ENCODE data around the gene TRMT112. TPM values are rescaled to one million over a fixed set of nuclear protein-coding genes. Genes with fewer than 3 reads are reported as not detected.

The TRMT112 gene
- total RNA-seq, 4 donors from 2014 or later, result 202 to 248 (median 211) TPM

DNA sequence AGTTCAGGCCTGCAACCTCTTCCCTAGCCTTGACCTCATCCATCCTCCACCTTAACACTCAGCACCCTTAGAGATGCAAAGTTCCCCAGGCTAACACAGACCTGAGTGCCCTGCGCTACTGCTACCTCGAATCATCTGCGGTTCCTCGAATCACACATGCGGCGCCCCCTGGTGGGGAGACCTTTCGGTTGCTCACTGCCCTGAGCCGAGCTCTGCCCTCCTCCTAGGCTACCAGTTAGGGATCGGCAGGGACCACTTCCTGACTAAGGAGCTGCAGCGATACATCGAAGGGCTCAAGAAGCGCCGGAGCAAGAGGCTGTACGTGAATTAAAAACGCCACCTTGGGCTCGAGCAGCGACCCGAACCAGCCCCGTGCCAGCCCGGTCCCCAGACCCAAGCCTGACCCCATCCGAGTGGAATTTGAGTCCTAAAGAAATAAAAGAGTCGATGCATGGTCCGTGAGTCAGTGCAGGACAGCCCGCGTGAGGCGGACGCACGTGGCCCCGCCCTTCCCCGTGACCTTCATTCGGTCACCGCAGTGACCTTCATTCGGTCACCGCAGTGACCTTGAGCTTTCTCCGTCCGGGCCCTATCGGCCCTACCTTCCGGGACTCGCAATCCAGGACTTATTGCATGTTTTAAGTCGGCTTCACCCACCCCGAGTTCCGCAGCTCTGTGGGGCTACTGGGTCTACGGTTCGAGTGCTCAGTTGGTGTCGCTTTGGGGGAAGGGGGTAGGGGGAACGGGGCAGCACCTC, 12.9 kb downstream of the TRMT112 start:
- H3K4me1 ChIP-seq, result peaks cover 33 to 64% (median 37%) of the 10 kb centered on the region in 3 donors
- H3K27ac ChIP-seq, result peak overlapping the region; percentile 92 to 97 (median 94)
- peaks cover 0 to 24% (median 0%) of the 10 kb centered on the region in 3 donors for H3K36me3 ChIP-seq
- WGBS, 2 donors, result 0% methylated on average over 14 to 19 of the region's 46 CpGs
- TF ChIP-seq, protein P1, sequence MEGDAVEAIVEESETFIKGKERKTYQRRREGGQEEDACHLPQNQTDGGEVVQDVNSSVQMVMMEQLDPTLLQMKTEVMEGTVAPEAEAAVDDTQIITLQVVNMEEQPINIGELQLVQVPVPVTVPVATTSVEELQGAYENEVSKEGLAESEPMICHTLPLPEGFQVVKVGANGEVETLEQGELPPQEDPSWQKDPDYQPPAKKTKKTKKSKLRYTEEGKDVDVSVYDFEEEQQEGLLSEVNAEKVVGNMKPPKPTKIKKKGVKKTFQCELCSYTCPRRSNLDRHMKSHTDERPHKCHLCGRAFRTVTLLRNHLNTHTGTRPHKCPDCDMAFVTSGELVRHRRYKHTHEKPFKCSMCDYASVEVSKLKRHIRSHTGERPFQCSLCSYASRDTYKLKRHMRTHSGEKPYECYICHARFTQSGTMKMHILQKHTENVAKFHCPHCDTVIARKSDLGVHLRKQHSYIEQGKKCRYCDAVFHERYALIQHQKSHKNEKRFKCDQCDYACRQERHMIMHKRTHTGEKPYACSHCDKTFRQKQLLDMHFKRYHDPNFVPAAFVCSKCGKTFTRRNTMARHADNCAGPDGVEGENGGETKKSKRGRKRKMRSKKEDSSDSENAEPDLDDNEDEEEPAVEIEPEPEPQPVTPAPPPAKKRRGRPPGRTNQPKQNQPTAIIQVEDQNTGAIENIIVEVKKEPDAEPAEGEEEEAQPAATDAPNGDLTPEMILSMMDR (IDR thresholded peaks at IDR 0.05), result peak; percentile 81 to 95 (median 92)
- peak in 1 of 4 donors; percentile 19 for TF ChIP-seq POLR2A (IDR thresholded peaks at IDR 0.05)
- peak overlapping the region; percentile 35 to 86 (median 74) for H3K4me3 ChIP-seq
- intact Hi-C loops (cut with DNase I), result loop anchor here (5.0 kb wide), 1 partner anchor 102 kb away; no protein-coding TSS in a partner anchor
- peak; percentile 67 for DNase-seq
- H3K9me3 ChIP-seq, result no peaks in the 10 kb centered on the region
- peaks cover 0 to 35% (median 6%) of the 10 kb centered on the region in 4 donors for H3K27me3 ChIP-seq

DNA sequence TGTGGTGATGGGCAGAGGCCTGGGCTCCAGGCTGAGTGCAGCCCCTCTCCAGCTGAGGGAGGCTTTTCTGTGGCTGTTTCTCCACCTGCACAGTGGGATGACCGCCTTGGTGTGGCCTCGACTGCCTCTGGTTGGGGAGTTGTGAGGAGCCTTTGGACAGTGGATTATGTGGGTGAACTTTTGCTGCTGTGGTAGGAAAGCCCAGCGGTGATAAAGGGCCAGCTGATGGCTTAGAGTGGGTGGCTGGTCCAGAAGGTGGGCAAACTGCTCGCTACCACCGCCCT, 13.4 kb downstream of the TRMT112 start:
- no peak for DNase-seq
- H3K9me3 ChIP-seq, result no peaks in the 10 kb centered on the region
- peaks cover 0 to 22% (median 0%) of the 10 kb centered on the region in 3 donors for H3K36me3 ChIP-seq
- 46 to 80% methylated on average over 2 to 4 of the region's 5 CpGs for WGBS, 2 donors
- peaks cover 0 to 40% (median 10%) of the 10 kb centered on the region in 4 donors for H3K27me3 ChIP-seq
- H3K4me3 ChIP-seq, result peak overlapping the region; percentile 35 to 86 (median 74)
- H3K27ac ChIP-seq, result peak overlapping the region; percentile 92 to 97 (median 94)
- intact Hi-C loops (cut with DNase I), result loop anchor here (5.0 kb wide), 1 partner anchor 102 kb away; no protein-coding TSS in a partner anchor
- peaks cover 38 to 69% (median 42%) of the 10 kb centered on the region in 3 donors for H3K4me1 ChIP-seq
- TF ChIP-seq, protein P1 (IDR thresholded peaks at IDR 0.05), result no peak
- no peak for TF ChIP-seq POLR2A (IDR thresholded peaks at IDR 0.05)

DNA sequence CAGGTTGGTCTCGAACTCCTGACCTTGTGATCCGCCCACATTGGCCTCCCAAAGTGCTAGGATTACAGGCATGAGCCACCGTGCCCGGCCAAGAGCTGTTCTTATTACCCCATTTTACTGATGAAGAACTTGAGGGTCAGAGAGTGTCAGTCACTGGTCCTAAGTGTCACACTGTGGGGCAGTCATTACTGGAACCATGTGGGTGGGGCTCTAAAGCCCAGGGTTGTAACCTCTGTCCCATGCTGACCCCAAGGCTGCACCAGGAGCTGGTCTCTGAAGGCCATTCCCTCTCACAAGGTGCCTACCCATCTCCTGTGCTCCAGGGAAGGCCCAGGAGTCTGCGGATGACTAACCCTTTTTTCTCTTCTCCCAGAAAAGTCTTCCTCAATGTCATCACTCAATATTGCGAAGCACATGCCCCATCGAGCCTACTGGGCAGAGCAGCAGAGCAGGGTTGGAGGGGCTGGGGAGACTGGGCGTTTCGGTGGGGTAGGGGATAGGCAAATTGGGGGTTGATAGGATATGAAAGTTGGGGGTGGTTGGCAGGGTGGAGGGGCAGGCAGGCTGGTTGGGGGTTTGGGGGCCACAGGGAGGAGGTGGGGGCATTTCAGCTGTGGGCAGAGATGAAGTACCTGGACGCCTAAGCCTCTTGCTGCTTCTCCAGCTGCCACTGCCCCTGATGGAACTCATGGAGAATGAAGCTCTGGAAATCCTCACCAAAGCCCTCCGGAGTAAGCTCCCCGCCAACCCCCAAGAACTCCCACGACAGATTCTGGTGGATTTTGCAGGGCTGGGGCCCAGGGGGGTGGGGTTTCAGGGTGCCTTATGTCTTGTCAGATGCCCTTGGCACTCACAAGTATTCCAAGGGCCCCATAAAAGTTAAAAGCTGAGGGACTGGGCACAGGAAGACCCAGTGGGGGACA, 14.0 kb downstream of the TRMT112 start:
- intact Hi-C loops (cut with DNase I), result loop anchor here (5.0 kb wide), 1 partner anchor 101 kb away; no protein-coding TSS in a partner anchor
- Histone ChIP-seq H3K4me1 (peaks cover 39 to 73% (median 43%) of the 10 kb centered on the region in 3 donors), H3K4me3 (peak overlapping the region in 2 of 4 donors; percentile 74 to 86), H3K27ac (peak overlapping the region; percentile 92 to 97 (median 94)), H3K27me3 (peaks cover 5 to 46% (median 10%) of the 10 kb centered on the region in 4 donors), H3K36me3 (peaks cover 0 to 16% (median 0%) of the 10 kb centered on the region in 3 donors), H3K9me3 (no peaks in the 10 kb centered on the region)
- TF ChIP-seq, protein P1 (IDR thresholded peaks at IDR 0.05), result no peak
- no peak for TF ChIP-seq POLR2A (IDR thresholded peaks at IDR 0.05)
- DNase-seq, result no peak
- WGBS, 2 donors, result 82 to 90% methylated on average over 5 to 10 of the region's 13 CpGs

DNA sequence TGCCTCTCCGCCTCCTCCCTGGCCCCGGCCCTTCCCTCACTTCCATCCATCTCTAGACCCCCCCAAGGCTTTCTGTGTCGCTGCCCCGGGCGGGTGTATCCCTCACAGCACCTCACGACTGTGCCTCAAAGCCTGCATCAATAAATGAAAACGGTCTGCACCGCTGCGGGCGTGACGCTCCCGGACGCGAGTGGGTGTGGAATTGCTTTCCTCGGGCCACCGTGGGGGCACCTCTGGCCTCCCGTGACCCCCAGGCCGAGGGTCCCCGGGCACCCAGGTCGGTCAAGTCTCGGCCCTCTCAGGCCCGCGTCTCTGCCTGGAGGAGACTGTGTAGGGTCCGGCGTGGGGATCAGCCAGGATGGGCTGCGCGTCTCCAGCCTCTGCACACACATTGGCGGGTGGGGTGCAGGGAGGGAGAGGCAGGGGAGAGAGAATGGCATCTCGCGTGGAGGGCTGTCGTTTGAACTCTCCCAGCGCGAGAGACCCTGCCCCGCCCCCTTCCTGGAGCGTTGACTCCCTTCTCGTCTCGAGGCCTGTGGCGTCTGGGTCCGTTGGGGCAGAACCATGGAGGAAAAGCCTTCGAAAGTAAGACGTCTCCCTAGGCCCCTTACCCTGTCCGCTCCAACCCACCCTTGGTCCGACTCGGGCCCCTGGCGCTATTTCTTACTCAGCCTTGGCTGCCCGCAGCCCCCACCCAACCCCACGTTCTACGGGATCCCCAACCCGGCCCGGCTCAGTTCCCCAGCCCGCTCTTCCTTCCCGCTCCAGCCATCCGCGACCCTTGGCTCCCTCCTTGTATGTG, 17.3 kb downstream of the TRMT112 start, which contains the start of gene CATSPERZ:
CATSPERZ (plus strand) TSS at position 512 of the 802 bp plus-strand sequence; CDS start at position 565, 53 bp downstream.
- H3K36me3 ChIP-seq, result no peaks in the 10 kb centered on the region
- H3K4me3 ChIP-seq, result peak within 1 kb of the TSS; percentile 26 to 67 (median 46)
- peaks cover 9 to 80% (median 18%) of the 10 kb centered on the region in 4 donors for H3K27me3 ChIP-seq
- 2 to 27% methylated on average over 5 to 24 of the region's 54 CpGs for WGBS, 2 donors
- no peaks in the 10 kb centered on the region for H3K9me3 ChIP-seq
- H3K4me1 ChIP-seq, result peaks cover 28 to 62% (median 29%) of the 10 kb centered on the region in 3 donors
- intact Hi-C loops (cut with DNase I), result loop anchor here (5.0 kb wide), 1 partner anchor 98 kb away; no protein-coding TSS in a partner anchor
- TF ChIP-seq POLR2A (IDR thresholded peaks at IDR 0.05), result no peak
- TF ChIP-seq, protein P1 (IDR thresholded peaks at IDR 0.05), result no peak
- peak within 1 kb of the TSS in 3 of 4 donors; percentile 32 to 64 (median 42) for H3K27ac ChIP-seq
- DNase-seq, result no peak
